G401.6 (cell line): Measurements from ENCODE around the gene TUBB4A.

ENCODE experiments used
- FAIRE-seq: peaks from 2 replicates; lab custom pipeline; 2012; peaks lifted over from hg19 to GRCh38; lab: Jason Lieb, UNC

Gene TUBB4A

DNA sequence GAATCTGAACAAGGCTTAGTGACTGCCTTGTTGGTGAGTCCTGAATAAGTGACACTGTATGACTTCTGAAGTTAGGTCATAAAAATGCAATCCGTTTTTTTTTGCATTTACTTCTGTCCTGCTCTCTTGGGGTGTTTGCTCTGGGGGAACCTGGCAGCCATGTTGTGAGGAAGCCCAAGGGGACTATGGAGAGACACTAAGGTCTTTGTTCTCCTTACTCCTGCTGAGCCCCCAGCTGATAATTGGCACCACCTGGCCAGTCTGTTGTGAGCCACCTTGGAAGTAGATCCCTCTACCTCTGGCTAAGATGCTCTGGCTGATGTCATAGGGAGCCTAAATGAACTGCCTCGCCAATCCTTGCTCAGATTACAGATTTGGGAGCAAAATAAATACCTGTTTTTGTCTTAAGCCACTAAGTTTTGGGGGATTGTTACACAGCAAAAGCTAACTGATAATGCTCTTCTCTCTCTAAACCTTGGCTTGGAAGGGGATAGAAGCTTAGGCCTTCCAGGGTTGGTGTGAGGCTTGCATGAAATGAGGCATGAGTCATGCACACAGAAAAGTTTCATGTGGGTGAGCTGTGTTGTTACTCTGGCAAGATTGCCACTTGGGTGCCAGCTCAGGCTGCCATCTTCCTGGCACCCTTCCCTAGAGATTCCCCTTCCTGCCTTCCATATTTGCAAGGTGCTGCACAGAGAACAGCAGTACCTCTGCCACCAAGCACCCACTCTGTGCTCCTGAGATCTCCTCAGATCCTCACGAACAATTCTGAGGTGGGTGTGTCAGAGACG lies 10.1 kb downstream of the TUBB4A start:
- no peak for FAIRE-seq

DNA sequence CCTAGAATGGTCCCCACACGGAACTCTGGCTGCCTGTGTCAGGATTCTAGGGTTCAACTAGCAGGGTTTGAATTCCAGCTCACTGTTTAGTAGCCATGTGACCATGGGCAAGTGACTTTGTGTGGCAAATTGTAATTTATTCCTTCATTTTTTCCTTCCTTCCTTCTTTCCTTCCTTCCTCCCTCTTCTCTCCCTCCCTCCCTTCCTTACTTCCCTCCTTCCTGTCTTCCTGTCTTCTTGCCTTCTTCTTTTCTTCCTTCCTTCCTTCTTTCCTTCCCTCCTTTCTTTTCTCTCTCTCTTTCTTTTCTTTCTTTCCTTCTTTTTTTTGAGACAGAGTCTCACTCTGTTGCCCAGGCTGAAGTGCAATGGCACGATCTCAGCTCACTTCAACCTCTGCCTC lies 12.0 kb downstream of the TUBB4A start:
- FAIRE-seq = no peak

DNA sequence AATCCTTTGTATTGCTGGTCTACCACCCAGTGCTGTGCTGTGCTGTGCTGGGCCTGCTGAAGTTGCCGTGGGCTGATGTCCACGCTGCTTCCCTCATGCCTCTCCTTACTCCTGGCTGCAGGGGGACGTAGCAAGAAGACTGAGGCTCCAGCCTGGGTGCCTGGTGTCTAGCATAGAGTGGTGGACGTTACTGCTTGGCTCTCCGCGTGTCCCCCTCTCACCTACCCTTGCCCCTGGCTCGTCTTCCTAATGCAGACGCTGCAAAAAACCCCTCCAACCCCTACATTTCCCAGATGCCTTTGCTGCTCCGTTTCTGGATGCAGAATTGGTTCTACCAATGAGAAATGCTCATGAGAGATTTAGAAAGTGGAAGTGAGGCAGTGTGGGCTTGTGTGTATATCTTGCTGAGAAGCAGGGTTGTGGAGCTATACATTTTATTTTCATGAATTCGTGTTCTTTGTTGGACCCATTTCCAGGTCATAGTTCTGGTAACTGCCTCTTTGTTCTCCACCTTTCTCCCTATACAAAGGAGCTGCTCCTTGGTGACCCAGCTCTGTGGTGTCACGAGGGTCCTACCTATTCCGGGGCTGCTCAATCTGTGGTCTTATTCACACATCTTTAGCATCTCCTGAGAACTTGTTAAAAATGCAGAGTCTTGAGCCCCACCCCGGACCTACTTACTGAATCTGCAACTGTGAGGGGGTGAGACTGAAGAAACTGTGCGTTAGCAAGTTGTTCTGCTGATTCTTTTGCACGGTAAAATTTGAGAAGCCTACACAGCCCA lies 12.6 kb downstream of the TUBB4A start:
- no peak for FAIRE-seq

DNA sequence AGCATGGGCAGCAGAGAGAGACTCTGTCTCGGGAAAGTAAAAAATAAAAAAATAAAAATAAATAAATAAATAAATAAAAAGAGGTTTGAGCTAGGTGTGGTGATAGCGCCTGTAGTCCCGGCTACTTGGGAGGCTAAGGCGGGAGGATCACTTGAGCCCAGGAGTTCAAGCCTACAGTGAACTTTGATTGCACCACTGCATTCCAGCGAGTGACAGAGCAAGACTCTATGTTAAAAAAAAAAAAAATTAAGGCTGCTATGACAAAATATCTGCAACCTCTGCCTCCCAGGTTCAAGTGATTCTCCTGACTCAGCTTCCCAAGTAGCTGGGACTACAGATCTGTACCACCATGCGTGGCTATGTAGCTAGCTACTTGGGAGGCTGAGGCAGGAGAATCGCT lies 17.3 kb downstream of the TUBB4A start:
- no peak for FAIRE-seq

DNA sequence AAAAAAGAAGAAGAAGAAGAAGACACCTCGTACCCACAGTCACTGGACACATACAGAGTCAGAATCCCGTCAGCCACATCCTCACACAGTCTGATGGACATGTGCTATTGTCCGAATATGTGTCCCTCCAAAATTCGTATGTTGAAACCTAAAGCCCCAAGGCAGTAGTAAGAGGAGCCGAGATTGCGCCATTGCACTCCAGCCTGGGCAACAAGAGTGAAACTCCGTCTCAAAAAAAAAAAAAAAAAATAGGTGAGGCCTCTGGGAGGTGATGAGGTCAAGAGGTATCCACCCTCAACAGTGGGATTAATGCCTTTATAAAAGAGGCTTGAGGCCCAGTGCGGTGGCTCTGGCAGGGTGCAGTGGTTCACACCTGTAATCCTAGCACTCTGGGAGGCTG lies 17.9 kb downstream of the TUBB4A start:
- FAIRE-seq = no peak

DNA sequence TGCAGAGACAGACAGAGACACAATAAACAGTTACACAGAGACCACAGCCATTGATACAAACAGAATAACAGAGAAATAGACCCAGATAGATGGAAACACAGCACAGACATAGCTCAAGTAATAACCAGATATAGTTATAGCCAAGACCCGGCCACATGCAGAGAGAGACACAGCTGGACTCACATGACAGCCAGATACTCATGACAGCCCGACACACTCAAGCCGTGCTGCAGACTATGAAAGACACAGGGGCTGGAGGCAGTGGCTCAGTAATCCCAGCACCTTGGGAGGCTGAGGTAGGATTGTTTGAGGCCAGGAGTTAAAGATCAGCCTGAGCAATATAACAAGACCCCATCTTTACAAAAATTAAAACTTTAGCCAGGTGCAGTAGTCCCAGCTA lies 18.9 kb downstream of the TUBB4A start:
- no peak for FAIRE-seq

DNA sequence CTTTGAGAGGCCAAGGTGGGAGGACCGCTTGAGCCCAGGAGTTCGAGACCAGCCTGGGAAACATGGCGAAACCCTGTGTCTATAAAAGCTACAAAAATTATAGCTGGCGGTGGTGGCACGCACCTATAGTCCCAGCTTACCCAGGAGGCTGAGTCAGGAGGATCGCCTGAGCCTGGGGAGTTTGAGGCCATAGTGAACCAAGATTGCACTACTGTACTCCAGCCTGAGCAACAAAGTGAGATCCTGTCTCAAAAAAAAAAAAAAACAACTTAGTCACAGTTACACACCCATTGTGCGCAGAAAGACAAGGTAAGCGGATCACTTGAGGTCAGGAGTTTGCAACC lies 19.8 kb downstream of the TUBB4A start:
- FAIRE-seq = no peak

DNA sequence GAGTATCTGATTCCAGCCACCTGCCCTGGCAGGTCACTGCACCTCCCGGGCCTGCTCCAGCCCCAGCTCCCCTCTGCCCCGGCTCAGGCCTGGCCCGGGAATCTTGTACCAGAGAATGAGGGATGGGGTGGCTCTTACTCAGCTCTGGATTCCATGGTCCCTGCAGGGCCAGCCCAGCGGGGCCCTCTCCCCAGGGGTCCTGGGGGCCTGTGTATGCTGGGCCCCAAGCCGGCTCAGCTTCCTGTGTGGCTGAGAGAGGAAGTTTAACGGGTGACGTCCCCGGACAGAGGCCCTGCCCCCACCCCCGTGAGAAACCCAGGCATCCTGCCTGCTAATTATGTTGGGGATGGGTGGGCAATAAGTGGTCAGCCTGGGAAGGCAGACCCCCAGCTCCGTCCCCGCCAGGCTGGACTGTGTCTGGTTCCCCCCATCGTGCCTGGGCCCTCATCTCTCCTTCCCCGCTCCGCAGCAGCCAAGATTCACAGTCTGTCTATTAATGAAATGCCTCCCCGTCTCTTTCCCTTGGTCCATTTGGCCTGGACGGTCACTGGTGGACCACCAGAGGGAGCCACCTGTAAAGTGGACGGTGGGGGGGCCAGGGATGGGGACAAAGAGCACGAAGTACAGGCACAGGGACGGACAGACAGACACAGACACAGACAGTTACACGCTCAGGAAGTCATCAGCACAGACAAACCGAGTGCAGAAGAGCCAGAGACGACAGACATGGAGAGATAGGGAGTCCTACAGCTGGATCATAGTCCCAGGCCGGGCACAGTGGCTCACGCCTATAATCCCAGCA lies 20.4 kb downstream of the TUBB4A start, which contains the start of gene DENND1C:
TSS of gene DENND1C (minus strand) at position 247 of the 802 bp plus-strand sequence. CDS start at position 155, 92 bp downstream.
- no peak for FAIRE-seq

DNA sequence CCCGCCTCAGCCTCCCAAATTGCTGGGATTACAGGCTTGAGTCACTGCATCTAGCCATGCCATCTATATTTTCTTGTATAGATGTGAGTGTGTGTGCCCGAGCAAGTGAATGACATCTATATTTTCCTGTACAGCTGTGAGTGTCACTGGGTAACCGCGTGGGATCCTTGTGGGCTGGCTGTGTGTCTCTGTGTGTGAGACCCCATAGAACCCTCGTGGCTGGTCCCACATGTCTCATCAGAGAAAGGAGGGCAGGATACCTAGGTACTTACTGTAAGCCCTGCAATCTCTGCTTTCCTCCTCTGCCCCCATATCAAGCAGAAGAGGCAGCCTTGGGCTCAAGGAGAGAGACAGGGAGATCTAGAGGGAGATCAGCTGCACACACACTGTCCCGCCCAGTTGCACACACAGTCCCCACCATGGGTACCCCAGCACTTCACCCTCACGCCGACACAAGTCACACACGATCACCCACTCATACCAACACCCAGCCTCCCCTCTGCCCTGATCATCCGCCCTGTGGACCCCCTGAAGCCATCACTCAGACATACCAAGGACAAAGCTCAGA lies 21.2 kb downstream of the TUBB4A start:
- no peak for FAIRE-seq

DNA sequence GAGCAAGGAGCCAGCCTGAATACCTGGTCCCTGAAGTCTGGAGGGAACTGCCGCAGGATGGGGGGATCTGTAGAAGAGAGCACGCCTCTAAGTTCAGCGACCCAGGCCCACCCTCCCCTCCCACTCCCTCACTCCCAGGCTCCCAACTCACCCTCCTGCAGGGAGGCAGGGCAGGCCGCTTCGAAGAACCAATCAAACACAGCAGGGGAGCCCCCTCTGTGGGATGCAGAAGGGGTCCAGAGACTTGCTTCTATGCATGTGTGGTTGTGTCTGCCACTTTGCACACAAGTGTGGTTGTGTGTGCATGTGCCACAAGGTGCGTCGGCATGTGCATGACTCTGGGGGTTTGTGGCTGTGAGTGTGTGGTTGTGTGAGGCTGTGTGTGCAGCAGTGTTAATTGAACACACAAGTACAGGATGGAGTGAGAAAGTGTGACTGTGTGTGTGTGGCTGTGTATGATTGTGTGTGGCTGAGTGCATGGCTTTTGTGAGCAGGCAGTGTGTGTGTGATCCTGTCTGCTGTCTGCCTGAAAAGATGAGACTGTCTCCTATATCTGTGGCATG lies 22.2 kb downstream of the TUBB4A start:
- FAIRE-seq = no peak

DNA sequence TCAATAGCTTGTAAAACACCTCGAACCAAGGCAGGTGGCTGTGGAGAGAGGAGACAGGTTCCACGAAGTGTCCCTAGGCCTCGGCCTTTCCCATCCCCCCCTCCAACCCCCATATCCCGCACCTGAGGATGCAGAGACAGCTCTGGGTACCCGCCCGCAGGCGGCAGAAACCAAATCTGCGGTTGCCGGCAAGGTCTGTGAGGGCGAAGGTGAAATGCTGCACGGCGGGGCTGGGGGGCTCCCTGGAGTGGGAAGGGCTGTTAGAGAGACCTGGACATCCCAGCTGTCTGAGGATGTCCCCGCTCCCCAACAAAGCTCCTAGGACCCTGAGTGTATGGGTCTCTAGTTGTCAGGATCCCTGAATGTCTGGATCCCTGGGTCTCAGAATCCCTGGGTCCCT lies 23.3 kb downstream of the TUBB4A start:
- no peak for FAIRE-seq

DNA sequence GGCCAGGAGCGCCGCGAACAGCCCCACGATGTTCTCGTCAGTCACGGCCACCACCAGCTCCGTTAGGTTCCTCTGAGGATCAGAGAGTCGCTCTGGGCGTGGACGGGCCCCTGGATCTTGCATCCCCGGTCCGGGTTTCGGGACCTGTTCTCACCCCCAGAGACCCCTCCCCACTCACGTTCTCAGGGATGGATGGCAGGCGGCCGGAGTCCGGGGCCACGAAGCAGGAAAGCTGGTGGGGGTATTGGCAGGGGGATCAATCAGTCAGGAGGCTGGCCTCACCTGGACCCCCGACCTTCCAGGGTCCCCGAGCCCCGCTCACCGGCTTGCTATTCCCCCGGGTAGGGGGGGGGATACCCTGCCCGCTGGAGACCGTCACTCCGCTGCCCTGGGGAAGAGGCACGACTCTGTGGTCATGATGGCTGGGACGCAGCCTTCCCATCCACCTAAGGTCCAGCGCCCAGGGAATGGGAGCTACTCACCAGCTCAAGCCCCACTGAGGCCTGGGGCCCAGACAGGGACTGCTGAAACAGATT lies 25.1 kb downstream of the TUBB4A start:
- FAIRE-seq = no peak

DNA sequence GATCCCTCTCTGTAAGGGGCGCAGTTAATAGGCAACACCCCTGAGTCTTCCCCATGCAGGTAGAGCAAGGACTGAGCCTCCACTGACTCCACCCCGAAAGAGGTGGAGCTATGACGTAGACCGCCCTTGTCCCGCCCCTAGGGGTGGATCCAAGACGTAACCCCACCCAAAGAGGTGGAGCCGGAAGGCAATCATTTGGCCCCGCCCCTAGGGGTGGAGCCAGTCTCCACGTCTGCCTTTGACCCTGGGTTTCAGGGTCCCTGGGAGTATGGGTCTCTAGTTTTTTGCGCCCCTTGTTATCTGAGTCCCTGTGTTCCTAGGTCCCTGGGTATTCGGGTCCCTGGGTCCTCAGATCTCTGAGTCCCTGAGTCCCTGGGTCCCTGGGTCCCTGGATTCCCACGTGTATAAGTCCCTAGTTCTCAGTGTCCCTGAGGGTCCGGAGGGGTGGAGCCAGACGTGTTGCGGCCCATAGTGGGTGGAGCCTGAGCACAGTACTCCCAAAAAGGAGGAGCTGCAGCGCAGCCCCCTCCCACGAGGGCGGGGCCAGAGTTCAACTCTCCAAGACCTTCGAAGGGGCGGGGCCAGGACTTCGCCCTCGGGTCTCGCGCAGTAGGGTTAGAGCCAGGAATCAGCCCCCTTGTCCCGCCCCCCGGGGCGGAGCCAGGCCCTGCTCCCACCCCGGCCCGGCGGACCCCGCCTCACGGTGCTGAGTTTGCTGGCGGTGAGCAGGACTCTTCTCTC lies 25.8 kb downstream of the TUBB4A start:
- peak; percentile 98 for FAIRE-seq

DNA sequence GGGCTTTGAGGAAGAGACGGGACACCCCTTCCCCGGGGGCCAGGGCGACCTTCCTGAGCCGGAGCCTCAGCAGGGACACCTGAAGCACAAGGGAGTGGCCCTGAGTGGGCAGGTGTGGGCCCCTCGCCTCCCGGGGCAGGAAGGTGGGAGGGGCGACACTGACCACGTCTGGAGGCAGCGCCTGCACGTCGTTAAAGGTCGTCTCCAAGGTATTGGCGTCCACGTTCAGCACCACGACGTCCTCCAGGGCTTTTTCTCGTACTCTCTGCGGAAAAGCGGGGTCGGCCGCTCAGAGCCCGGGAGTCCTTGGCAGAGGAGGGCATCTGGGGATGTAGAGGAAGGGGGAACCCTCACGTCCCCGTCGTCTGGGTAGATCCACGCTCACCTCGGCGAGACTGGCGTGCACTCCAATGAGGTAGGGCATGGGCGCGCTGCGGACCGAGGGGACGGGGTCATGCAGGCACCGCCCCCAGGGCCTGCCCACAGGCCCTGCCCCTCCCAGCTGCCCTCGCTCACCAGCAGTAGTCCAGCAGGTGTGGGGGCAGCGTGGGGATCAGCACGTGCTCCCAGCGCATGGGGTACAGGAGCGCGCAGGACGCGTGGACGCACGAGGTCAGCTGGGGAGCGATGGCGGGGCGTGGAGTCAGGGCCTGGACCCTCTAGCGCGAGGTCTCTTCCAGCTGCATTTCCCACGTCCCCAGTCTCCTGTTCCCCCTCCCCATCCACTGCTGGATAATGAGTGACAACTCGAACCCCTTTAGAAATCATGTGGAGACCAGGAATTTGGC lies 26.6 kb downstream of the TUBB4A start:
- no peak for FAIRE-seq

DNA sequence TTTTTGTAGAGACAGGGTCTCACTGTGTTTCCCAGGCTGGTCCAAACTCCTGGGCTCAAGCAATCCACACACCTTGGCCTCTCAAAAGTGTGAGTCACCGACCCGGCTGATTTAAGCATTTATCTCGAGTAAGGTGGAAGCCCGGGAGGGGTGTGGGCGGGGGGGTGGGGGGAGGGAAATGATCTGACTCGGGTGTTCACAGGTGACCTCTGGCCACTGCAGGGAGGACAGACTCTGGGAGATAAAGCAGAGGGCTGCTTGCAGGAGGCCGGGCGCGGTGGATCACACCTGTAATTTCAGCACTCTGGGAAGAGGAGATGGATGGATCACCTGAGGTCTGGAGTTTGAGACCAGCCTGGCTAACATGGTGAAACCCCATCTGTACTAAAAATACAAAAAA lies 28.5 kb downstream of the TUBB4A start:
- FAIRE-seq = no peak

DNA sequence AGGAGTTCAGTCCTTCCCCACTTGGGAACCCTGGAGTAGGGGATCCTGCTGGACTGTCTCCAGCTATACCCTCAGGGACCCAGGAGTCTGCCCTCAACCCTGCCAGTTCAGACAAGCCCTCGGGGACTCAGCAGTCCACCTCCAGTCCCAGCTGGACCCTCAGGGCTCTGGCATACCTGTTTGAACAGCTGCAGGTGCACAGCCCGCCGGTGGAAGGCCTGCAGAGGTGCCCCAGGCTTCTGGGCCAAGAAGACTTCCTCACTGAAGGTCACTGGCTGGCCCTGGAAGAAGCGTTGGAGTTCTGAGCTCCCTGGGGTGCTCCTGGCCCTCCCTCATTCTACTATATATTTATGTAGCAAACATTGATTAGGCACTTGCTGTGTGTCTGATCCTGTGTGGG lies 29.4 kb downstream of the TUBB4A start:
- no peak for FAIRE-seq

DNA sequence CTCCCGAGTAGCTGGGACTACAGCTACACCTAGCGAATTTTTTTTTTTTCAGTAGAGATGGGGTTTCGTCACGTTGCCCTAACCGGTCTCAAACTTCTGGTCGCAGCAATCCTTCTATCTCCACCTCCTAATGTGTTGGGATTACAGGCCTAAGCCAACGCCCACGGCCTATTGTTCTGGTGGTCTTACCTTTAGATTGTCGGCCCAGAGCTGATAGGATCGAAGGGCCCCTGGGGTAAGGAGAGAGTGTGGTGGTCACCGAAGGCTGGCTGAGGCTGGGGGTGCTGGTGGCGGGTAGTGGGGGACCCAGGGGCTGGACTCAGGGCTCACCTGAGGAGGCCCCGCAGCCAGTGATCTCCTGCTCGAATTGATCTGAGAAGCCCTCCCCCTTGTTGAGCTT lies 31.0 kb downstream of the TUBB4A start:
- no peak for FAIRE-seq

DNA sequence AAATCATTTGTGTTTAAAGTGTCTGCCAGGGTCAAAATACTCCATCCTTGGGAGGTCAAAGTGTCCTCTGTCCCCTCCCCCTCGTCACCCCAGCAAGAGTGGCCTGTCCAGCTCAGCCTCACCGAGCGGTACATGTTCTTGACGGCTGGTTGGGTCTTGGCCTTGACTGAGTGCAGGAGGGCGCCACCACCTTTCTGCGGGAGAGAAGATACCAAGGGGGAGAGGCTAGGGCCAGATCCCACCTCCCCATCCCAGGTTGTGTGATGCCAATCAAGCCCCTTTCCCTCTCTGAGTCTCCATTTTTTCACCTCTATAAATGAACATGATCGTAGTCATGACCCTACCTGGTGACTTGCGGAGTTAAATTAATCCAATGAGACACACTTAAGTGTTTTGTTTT lies 31.9 kb downstream of the TUBB4A start:
- no peak for FAIRE-seq

DNA sequence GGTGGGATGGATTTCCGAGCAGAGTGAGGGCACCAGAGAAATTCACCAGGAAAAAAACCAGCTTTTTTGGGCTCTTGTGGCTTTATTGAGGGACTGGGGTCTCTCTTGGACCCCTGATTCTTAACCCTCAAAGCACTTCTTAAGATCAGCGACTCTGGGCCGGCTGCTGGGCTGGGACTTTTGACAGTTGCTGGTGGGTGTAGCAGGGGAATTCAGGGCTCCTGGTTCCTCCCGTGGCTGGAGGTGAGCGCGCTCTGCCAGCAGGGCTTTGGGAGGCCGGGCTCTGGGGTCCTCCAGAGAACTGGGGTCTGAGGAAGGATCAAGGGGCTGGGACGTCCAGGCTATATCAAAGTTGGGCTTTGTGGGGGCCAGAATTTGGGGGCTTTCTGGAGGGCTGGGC lies 34.7 kb downstream of the TUBB4A start:
- FAIRE-seq = no peak

DNA sequence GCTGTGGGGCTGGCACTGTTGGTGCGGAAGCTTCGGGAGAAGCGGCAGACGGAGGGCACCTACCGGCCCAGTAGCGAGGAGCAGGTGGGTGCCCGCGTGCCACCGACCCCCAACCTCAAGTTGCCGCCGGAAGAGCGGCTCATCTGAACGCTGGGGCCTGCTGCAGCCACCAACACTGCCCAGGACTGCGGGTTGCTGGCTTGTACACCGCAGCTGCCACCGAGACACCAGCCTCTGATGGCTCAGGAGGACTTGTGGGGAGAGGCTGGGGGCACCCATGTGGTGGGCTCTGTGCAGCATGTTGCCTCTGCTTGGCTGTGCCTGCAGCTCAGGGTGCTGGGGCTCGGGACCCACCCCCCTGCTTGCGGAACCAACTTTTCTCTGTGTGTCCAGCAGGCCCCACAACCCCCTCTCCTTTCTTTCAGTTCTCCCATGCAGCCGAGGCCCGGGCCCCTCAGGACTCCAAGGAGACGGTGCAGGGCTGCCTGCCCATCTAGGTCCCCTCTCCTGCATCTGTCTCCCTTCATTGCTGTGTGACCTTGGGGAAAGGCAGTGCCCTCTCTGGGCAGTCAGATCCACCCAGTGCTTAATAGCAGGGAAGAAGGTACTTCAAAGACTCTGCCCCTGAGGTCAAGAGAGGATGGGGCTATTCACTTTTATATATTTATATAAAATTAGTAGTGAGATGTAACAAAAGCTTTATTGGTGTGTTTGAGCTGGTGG lies 35.4 kb downstream of the TUBB4A start:
- no peak for FAIRE-seq
